ENCODE results near the gene UBE2K. TPM values are rescaled to one million over a fixed set of nuclear protein-coding genes. Genes with fewer than 3 reads are reported as not detected.
"Not testable (repeated sequence)": the region's sequence is repeated elsewhere in the genome, so short reads cannot be mapped to it uniquely, and the experiment has no call there.

UBE2K gene
- polyA plus RNA-seq, 1 donor from 2014 or later, result 87.5 TPM

DNA sequence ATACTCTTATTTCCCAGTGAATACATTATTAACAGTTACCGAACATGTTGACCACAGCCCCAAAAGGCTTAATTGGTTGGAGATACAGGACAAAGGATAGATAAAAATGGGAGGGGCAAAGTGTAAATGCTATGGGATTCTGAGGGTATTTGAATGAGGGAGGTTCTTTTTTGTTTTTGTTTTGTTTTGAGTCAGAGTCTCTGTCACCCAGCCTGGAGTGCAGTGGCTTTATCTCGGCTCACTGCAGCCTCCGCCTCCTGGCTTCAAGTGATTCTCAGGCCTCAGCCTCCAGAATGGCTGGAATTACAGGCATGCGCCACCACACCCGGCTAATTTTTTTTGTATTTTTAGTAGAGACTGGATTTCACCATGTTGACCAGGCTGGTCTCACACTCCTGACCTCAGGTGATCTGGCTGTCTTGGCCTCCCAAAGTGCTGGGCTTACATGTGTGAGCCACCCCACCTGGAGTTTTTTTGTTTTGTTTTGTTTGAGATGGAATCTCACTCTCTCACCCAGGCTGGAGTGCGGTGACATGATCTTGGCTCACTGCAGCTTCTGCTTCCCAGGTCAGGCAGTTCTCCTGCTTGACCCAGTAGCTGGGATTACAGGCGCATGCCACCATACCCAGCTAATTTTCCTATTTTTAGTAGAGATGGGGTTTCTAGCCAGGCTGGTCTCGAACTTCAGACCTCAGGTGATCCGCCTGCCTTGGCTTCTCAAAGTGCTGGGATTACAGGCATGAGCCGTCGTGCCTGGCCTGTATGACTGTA, 9.0 kb downstream of the UBE2K start:
- Mint-ChIP-seq H3K4me3 (peak overlapping the region in 2 of 4 donors; percentile 5 to 73), H3K36me3 (no peaks in the 10 kb centered on the region), H3K27ac (peak overlapping the region in 2 of 3 donors; percentile 7 to 78), H3K9me3 (no peaks in the 10 kb centered on the region), H3K27me3 (no peaks in the 10 kb centered on the region), H3K4me1 (peaks cover 29 to 39% (median 38%) of the 10 kb centered on the region in 3 donors)

- no peaks in the 10 kb centered on the region for H3K36me3 Mint-ChIP-seq
- H3K27me3 Mint-ChIP-seq, result no peaks in the 10 kb centered on the region
- H3K9me3 Mint-ChIP-seq, result no peaks in the 10 kb centered on the region
- H3K27ac Mint-ChIP-seq, result peak overlapping the region in 2 of 3 donors; percentile 25 to 92
- no peak overlapping the region for H3K4me3 Mint-ChIP-seq
- H3K4me1 Mint-ChIP-seq, result peaks cover 32 to 46% (median 43%) of the 10 kb centered on the region in 3 donors
Measured at GRCh38 chr4:39710098-39710896, 12.4 kb downstream of the UBE2K start.

- Mint-ChIP-seq H3K27ac (peak overlapping the region in 1 of 3 donors; percentile 39), H3K36me3 (peaks cover 2% of the 10 kb centered on the region), H3K4me1 (peaks cover 28 to 44% (median 43%) of the 10 kb centered on the region in 3 donors), H3K4me3 (peak overlapping the region in 1 of 4 donors; percentile 67), H3K27me3 (no peaks in the 10 kb centered on the region), H3K9me3 (no peaks in the 10 kb centered on the region)
Measured at GRCh38 chr4:39712819-39713607, 15.1 kb downstream of the UBE2K start.

DNA sequence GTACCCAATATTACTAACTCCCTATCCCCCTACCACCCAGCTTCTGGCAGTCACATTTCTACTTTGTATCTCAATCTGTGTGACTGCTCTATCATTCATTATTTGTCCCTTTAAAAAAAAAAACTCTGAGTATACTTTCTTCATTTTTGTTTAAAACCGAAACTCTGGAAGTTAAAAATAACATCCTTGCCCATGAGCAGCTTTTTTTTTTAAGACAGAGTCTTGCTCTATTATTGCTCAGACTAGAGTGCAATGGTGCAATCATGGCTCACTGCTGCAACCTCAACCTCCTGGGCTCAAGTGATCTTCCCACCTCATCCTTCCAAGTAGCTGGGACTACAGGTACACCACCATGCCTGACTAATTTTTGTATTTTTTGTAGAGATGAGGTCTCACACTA, 15.8 kb downstream of the UBE2K start:
- Mint-ChIP-seq H3K27ac (peak overlapping the region; percentile 39 to 79 (median 67)), H3K27me3 (no peaks in the 10 kb centered on the region), H3K36me3 (peaks cover 2% of the 10 kb centered on the region), H3K4me1 (peaks cover 23 to 38% (median 36%) of the 10 kb centered on the region in 3 donors), H3K4me3 (peak overlapping the region in 2 of 4 donors; percentile 49 to 67), H3K9me3 (no peaks in the 10 kb centered on the region)

DNA sequence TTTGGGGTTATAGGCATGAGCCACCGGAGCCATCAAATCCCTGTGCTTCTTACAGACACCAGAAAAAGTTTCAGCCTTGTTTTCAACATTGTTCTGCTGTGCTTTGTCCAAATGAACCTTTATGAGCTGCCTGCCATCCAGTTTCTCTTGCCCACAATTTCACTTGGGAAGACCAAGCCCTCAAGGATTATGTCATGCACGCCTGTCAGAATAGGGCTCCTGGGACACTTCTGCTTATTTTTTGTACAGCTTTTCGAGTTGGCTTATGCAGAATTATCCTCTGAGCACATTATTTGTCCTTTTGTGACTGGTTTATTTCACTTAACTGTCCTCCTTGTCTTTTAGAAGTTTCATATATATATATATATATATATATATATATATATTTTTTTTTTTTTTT, 16.2 kb downstream of the UBE2K start:
- Mint-ChIP-seq H3K36me3 (peaks cover 3% of the 10 kb centered on the region), H3K9me3 (no peaks in the 10 kb centered on the region), H3K27me3 (no peaks in the 10 kb centered on the region), H3K4me1 (peaks cover 22 to 37% (median 36%) of the 10 kb centered on the region in 3 donors), H3K27ac (peak overlapping the region; percentile 39 to 79 (median 67)), H3K4me3 (peak overlapping the region in 2 of 4 donors; percentile 38 to 49)

DNA sequence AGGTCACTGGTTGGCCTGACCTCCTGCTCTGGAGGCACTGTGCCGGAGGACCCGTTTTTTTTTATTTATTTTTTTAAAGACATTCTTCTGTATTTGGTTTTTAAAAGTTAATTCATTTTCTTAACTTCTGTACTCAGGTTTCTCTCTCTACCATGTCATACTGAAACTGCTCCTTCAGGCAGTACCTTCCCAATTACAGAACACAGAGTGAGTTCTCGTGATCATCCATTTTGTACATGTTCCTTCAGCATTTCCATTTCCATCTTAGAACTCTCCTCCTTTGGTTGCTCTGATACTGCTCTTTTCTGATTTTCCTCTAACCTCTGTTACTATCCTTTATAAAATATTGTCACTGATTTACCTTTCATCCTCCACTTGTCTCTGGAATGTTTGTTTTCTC, 17.9 kb downstream of the UBE2K start:
- Mint-ChIP-seq H3K27me3 (no peaks in the 10 kb centered on the region), H3K4me1 (peaks cover 30 to 41% (median 38%) of the 10 kb centered on the region in 3 donors), H3K36me3 (peaks cover 5% of the 10 kb centered on the region), H3K9me3 (no peaks in the 10 kb centered on the region), H3K27ac (peak overlapping the region in 1 of 3 donors; percentile 24), H3K4me3 (peak overlapping the region in 1 of 4 donors; percentile 89)

- H3K36me3 Mint-ChIP-seq, result peaks cover 6% of the 10 kb centered on the region
- no peaks in the 10 kb centered on the region for H3K9me3 Mint-ChIP-seq
- H3K4me3 Mint-ChIP-seq, result no peak overlapping the region
- H3K27me3 Mint-ChIP-seq, result no peaks in the 10 kb centered on the region
- peak overlapping the region in 1 of 3 donors; percentile 24 for H3K27ac Mint-ChIP-seq
- peaks cover 35 to 46% (median 42%) of the 10 kb centered on the region in 3 donors for H3K4me1 Mint-ChIP-seq
Measured at GRCh38 chr4:39716356-39716755, 18.4 kb downstream of the UBE2K start.

DNA sequence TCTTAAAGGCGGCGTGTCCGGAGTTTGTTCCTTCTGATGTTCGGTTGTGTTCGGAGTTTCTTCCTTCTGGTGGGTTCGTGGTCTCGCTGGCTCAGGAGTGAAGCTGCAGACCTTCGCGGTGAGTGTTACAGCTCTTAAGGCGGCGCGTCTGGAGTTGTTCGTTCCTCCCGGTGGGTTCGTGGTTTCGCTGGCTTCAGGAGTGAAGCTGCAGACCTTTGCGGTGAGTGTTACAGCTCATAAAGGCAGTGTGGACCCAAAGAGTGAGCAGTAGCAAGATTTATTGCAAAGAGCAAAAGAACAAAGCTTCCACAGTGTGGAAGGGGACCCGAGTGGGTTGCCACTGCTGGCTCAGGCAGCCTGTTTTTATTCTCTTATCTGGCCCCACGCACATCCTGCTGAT, 19.8 kb downstream of the UBE2K start:
- H3K27ac Mint-ChIP-seq, H3K36me3 Mint-ChIP-seq, H3K27me3 Mint-ChIP-seq, H3K9me3 Mint-ChIP-seq: not testable (repeated sequence)
- Mint-ChIP-seq H3K4me3 (peak overlapping the region in 1 of 4 donors; percentile 78), H3K4me1 (peaks cover 39 to 43% (median 42%) of the 10 kb centered on the region in 3 donors)

GRCh38 chr4:39718366-39719323, 20.7 kb downstream of the UBE2K start:
- no peaks in the 10 kb centered on the region for H3K27me3 Mint-ChIP-seq
- peaks cover 36 to 41% (median 40%) of the 10 kb centered on the region in 3 donors for H3K4me1 Mint-ChIP-seq
- peaks cover 7% of the 10 kb centered on the region for H3K36me3 Mint-ChIP-seq
- peak overlapping the region in 1 of 4 donors; percentile 51 for H3K4me3 Mint-ChIP-seq
- H3K9me3 Mint-ChIP-seq, result no peaks in the 10 kb centered on the region
- peak overlapping the region in 2 of 3 donors; percentile 11 to 15 for H3K27ac Mint-ChIP-seq

DNA sequence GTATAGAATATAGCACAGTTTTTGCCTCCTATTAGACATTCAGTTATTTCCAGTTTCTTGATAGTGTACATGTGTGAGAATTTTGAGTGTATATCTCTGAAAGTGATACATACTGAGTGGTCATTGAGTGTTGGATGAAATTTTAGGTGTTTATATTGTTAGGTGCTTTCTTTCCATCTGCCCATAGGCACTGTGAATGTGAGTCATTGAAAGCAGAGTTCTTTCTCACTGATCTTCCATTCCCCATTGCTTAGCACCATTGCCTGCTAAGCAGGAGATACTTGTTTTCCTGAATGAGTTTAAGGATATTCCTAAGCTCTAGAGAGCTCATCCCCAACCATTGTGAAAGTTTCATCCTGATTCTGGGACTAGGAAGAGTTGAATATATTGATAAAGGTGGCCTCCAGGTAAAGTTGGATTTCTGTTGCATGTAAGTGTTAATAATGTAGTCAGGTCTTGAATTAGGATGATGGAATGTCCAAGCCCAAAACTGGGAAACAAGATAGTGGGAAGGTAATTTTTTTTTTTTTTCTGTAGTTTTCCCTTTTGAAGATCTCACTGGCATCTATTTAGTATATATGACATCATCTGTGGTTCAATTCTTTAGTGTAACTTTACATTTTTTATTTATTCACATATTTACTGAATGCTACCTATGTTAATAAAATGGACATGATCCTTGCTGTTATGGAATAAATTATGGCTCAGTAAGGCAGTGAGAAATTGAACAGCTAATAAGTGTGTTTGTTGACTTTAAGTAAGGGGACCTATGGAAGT, 22.1 kb downstream of the UBE2K start:
- H3K4me3 Mint-ChIP-seq, result no peak overlapping the region
- H3K27ac Mint-ChIP-seq, result peak overlapping the region in 2 of 3 donors; percentile 21 to 86
- peaks cover 7% of the 10 kb centered on the region for H3K36me3 Mint-ChIP-seq
- H3K9me3 Mint-ChIP-seq, result no peaks in the 10 kb centered on the region
- H3K4me1 Mint-ChIP-seq, result peaks cover 34 to 38% (median 34%) of the 10 kb centered on the region in 3 donors
- no peaks in the 10 kb centered on the region for H3K27me3 Mint-ChIP-seq

- H3K27me3 Mint-ChIP-seq, H3K36me3 Mint-ChIP-seq, H3K9me3 Mint-ChIP-seq: not testable (repeated sequence)
- peak overlapping the region in 1 of 4 donors; percentile 63 for H3K4me3 Mint-ChIP-seq
- H3K4me1 Mint-ChIP-seq, result peaks cover 33 to 37% (median 34%) of the 10 kb centered on the region in 3 donors
- peak overlapping the region in 2 of 3 donors; percentile 8 to 84 for H3K27ac Mint-ChIP-seq
Measured at GRCh38 chr4:39721273-39721672, 23.3 kb downstream of the UBE2K start.

DNA sequence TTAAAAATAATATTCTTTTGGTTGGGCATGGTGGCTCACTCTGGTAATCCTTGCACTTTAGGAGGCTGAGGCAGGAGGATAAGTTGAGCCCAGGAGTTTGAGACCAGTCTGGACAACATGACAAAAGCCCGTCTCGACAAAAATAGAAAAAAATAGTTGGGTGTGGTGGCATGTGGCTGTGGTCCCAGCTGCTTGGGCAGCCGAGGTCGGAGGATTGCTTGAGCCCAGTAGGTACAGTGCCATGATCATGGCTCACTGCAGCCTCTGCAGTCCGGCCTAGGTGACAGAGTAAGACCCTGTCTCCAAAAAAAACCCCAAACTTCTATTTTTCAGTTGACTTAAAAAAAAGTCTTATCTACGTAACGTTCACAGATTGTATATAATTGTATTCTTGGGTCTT, 23.9 kb downstream of the UBE2K start:
- H3K36me3 Mint-ChIP-seq, result peaks cover 7% of the 10 kb centered on the region
- no peaks in the 10 kb centered on the region for H3K27me3 Mint-ChIP-seq
- peaks cover 33 to 43% (median 36%) of the 10 kb centered on the region in 3 donors for H3K4me1 Mint-ChIP-seq
- H3K9me3 Mint-ChIP-seq, result no peaks in the 10 kb centered on the region
- H3K4me3 Mint-ChIP-seq, result no peak overlapping the region
- H3K27ac Mint-ChIP-seq, result peak overlapping the region in 1 of 3 donors; percentile 84

DNA sequence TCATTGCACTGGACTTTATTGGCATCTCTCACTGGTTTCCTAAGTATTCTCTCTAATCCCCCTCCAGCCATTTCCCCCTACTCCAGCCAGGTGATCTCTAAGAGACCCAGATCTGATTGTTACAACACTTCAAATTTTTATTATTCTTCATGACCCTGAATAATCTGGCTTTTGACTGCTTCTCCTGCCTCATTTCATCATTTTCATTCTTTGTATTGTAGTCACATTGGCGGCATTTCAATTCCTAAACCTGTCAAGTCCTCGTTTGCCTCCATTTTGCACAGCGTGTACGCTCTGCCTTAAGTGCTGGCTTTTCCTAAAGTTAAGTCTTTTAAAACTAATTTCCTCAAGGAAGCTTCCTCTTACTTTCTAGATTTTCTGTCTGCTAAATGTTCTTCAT, 31.6 kb downstream of the UBE2K start:
- peaks cover 17 to 41% (median 32%) of the 10 kb centered on the region in 3 donors for H3K4me1 Mint-ChIP-seq
- H3K9me3 Mint-ChIP-seq, result no peaks in the 10 kb centered on the region
- H3K27ac Mint-ChIP-seq, result peak overlapping the region; percentile 0 to 20 (median 5)
- H3K27me3 Mint-ChIP-seq, result no peaks in the 10 kb centered on the region
- peak overlapping the region in 1 of 4 donors; percentile 52 for H3K4me3 Mint-ChIP-seq
- peaks cover 3% of the 10 kb centered on the region for H3K36me3 Mint-ChIP-seq
